A549 (cell line): ENCODE data around the gene PDE10A. TPM values are rescaled to one million over a fixed set of nuclear protein-coding genes. Genes with fewer than 3 reads are reported as not detected.

Experiments
- ATAC-seq, 2 experiments: fragments of 200-7000 bp in 1 of 2; fragments of >200 bp in 1 of 2; cut with Nextera tagmentation in 1 of 2; cut with Tn5 transposase in 1 of 2; 3 replicates each; pipeline versions ENCODE4 v1.8.0 to v1.9.1; 2018 to 2020; ENCODE audit warnings: mild to moderate bottlenecking in 1 of 2, moderate library complexity in 1 of 2
- CTCF ChIA-PET: fragments of 300-600 bp; sonication (Branson Sonifier 250); formaldehyde crosslinking; extraction: SDS; loops from one replicate; lab custom pipeline; 2021; ENCODE audit warnings: antibody characterized with exemption, inconsistent platforms; lab: Yijun Ruan, JAX
- POLR2A ChIA-PET: fragments of 350-600 bp; formaldehyde crosslinking; extraction: SDS; loops from one replicate; lab custom pipeline; 2021; ENCODE audit warnings: antibody characterized with exemption, inconsistent platforms; lab: Yijun Ruan, JAX
- DNase-seq, 2 experiments: peaks; one replicate each; pipeline versions ENCODE4 v3.0.0 to v3.0.0-alpha.2; 2011 to 2016; ENCODE audit warnings: low read depth in 1 of 2, low spot score in 1 of 2
- FAIRE-seq: peaks from 2 replicates; lab custom pipeline; 2011; peaks lifted over from hg19 to GRCh38; lab: Jason Lieb, UNC
- H3K27ac ChIP-seq, 2 experiments: fragments of >200 bp; sonication (Bioruptor Twin); formaldehyde crosslinking; 3 replicates each; pipeline ENCODE4 v1.5.1; 2016 to 2017
- H3K4me1 ChIP-seq: fragments of >200 bp; sonication (Bioruptor Twin); formaldehyde crosslinking; 3 replicates; pipeline ENCODE4 v1.6.1; 2016
- H3K4me2 ChIP-seq: fragments of >200 bp; sonication (Bioruptor Twin); formaldehyde crosslinking; 3 replicates; pipeline ENCODE4 v1.6.1; 2016
- H3K4me3 ChIP-seq: fragments of >200 bp; sonication (Bioruptor Twin); formaldehyde crosslinking; 3 replicates; pipeline ENCODE4 v1.5.1; 2016
- H3K9me3 ChIP-seq: fragments of >200 bp; sonication (Bioruptor Twin); formaldehyde crosslinking; 3 replicates; pipeline ENCODE4 v1.6.1; 2016
- CEBPB ChIP-seq, 2 experiments: fragments of >200 bp in 1 of 2; sonication (Bioruptor Twin) in 1 of 2; formaldehyde crosslinking in 1 of 2; IDR thresholded peaks; 2 replicates each; pipeline ENCODE4 v1.6.1; 2012 to 2016
- EHMT2 ChIP-seq: fragments of 200-600 bp; sonication (generic); IDR thresholded peaks from 2 replicates; pipeline ENCODE4 v1.6.1; 2016; ENCODE audit warnings: antibody characterized with exemption, low read depth, mild to moderate bottlenecking, moderate library complexity
- HOXA7 ChIP-seq: fragments of 250-450 bp; sonication (Bioruptor Pico); IDR thresholded peaks from 2 replicates; pipeline ENCODE4 v1.5.0; 2020; ENCODE audit warnings: mild to moderate bottlenecking, moderate library complexity
- WGBS: methylation state at CpG from one replicate; pipeline ENCODE4 v1.1.6; 2017; ENCODE audit errors: missing lambda C conversion rate; 5-methylcytosine and 5-hydroxymethylcytosine counted together
- polyA plus RNA-seq, 4 experiments: library from polyadenylated mRNA; depleted of rRNA in 3 of 4; stranded (reverse); fragments of >200 nt; fragmentation: RNase III in 1 of 4; extraction: RNeasy Plus Mini Kit Qiagen cat#74134 plus additional on column Dnase treatment in 1 of 4; gene quantifications; 2 replicates in 3 of 4; 3 replicates in 1 of 4; pipeline ENCODE4 v1.2.3, GENCODE V29; 2011 to 2017
- small RNA-seq, 6 experiments: library from RNA; depleted of rRNA; stranded (forward); fragments of <200 nt; gene quantifications; one replicate each; pipeline ENCODE3, GENCODE V24; 2012

The PDE10A gene
- polyA plus RNA-seq, 2 of the 4 experiments (the other 2 are of a cell fraction) = 44.9 to 92.5 TPM

DNA sequence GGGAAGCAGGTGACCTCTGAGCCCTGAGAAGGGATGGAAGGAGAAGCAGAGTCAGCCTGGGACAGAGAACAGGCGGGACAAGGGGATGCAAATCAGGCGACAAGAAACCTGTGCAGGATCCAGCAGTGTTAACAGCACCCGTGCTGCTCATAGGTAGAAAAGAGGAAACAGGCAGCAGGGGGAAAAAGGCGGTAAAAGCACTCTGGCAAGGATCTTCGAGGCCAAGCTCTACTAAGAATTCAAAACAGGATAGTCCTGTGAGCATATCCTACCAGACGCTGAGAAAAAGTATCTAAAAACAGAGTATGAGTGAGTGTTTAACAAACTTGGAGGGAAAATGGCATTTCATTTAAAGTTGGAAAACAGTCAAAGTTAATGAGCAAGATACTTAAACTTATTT is 370.4 kb downstream of the PDE10A start:
- POLR2A ChIA-PET = no interaction called here
- DNase-seq (no peak), ATAC-seq (no peak), FAIRE-seq (no peak)
- no peak overlapping the region for H3K27ac ChIP-seq
- 37% methylated on average over 6 of the region's 6 CpGs for WGBS
- TF ChIP-seq HOXA7 (CRISPR knock-in tag) (no peak), CEBPB (IDR thresholded peaks at IDR 0.05) (no peak), EHMT2 (no peak)
- CTCF ChIA-PET = no interaction called here
- no peak overlapping the region for H3K4me2 ChIP-seq
- no peaks in the 10 kb centered on the region for H3K4me1 ChIP-seq
- H3K4me3 ChIP-seq = no peak overlapping the region
- no peaks in the 10 kb centered on the region for H3K9me3 ChIP-seq

Small RNA genes lying within 50 kb of the gene (small RNA-seq; reads per million reads assigned to genes)
- 0 to 2.9 (median 0) reads per million in 6 experiments for gene RNA5SP226
